CD4-positive, alpha-beta T cell treated with Interleukin-10 for 1 hour (primary cell): ENCODE data around the gene CFAP99.
"Not testable (repeated sequence)": the region's sequence is repeated elsewhere in the genome, so short reads cannot be mapped to it uniquely, and the experiment has no call there.

Experiments used
- DNase-seq: peaks from one replicate; pipeline ENCODE4 v3.0.0-alpha.2; 2020

CFAP99 gene

GRCh38 chr4:2412885-2413716 lies 5.7 kb upstream of the CFAP99 start:
- peak; percentile 94 for DNase-seq

- DNase-seq, result peak; percentile 62
Measured at GRCh38 chr4:2413821-2414610, 4.7 kb upstream of the CFAP99 start.

GRCh38 chr4:2415213-2415612 lies 3.5 kb upstream of the CFAP99 start:
- no peak for DNase-seq

- DNase-seq, result no peak
Measured at GRCh38 chr4:2415881-2416563, 2.7 kb upstream of the CFAP99 start.

- peak; percentile 33 for DNase-seq
Measured at GRCh38 chr4:2416564-2417225, 2.1 kb upstream of the CFAP99 start.

GRCh38 chr4:2417226-2417764 lies 1.5 kb upstream of the CFAP99 start:
- peak; percentile 19 for DNase-seq

- no peak for DNase-seq
Measured at GRCh38 chr4:2417765-2418649, 748 bp upstream of the CFAP99 start, which contains the start of gene ZFYVE28. ZFYVE28 (minus strand) TSS chr4:2418645; CDS start chr4:2418323, 322 bp downstream.

- no peak for DNase-seq
Measured at GRCh38 chr4:2419814-2420213, 1.1 kb downstream of the CFAP99 start.

GRCh38 chr4:2421928-2422327 lies 3.2 kb downstream of the CFAP99 start:
- no peak for DNase-seq

GRCh38 chr4:2423066-2423465 lies 4.3 kb downstream of the CFAP99 start:
- no peak for DNase-seq

GRCh38 chr4:2423695-2424094 lies 4.9 kb downstream of the CFAP99 start:
- no peak for DNase-seq

GRCh38 chr4:2424581-2424980 lies 5.8 kb downstream of the CFAP99 start:
- no peak for DNase-seq

- no peak for DNase-seq
Measured at GRCh38 chr4:2425386-2426068, 6.8 kb downstream of the CFAP99 start.

- no peak for DNase-seq
Measured at GRCh38 chr4:2426069-2426397, 7.3 kb downstream of the CFAP99 start.

GRCh38 chr4:2426711-2427275 lies 8.0 kb downstream of the CFAP99 start:
- DNase-seq, result no peak

GRCh38 chr4:2427383-2428334 lies 8.9 kb downstream of the CFAP99 start:
- no peak for DNase-seq

- DNase-seq, result no peak
Measured at GRCh38 chr4:2428496-2429213, 9.9 kb downstream of the CFAP99 start.

GRCh38 chr4:2429945-2430757 lies 11.4 kb downstream of the CFAP99 start:
- not testable (repeated sequence) for DNase-seq
